HCT116 (cell line): Measurements from ENCODE around the gene RFTN1. TPM values are rescaled to one million over a fixed set of nuclear protein-coding genes. Genes with fewer than 3 reads are reported as not detected.

Experiments
- ATAC-seq: fragments of 200-7000 bp; cut with Tn5 transposase; 2 replicates; pipeline ENCODE4 v1.9.1; 2020; ENCODE audit warnings: mild to moderate bottlenecking, moderate library complexity
- BruUV-seq: library from RNA; stranded (reverse); fragments of 400-500 nt; replicated peaks from 2 replicates; lab custom pipeline; 2021; lab: Mats Ljungman, UMichigan
- CTCF ChIA-PET: fragments of 300-600 bp; sonication (Branson Sonifier 250); formaldehyde crosslinking; loops from one replicate; lab custom pipeline; 2021; ENCODE audit warnings: antibody characterized with exemption; lab: Charles Lee
- POLR2A ChIA-PET: fragments of 300-600, 350-600 bp; sonication (Branson Sonifier 250); formaldehyde crosslinking; loops from one replicate; lab custom pipeline; 2021; ENCODE audit warnings: antibody characterized with exemption; lab: Charles Lee
- RAD21 ChIA-PET, 2 experiments: fragments of 300-600 bp; sonication (Branson Sonifier 250); formaldehyde crosslinking; loops; one replicate each; lab custom pipeline; 2023; ENCODE audit warnings: low total read pairs in 2 of 2; ENCODE audit not compliant: uncharacterized antibody in 2 of 2, unreplicated experiment in 2 of 2, low non-redundant PET in 1 of 2; lab: Charles Lee
- DNase-seq: peaks from one replicate; pipeline ENCODE4 v3.0.0-alpha.2; 2010; ENCODE audit warnings: low read depth, low spot score
- H2AFZ ChIP-seq: fragments of 200-600 bp; shearing (Covaris generic), sonication (generic); 2 replicates; pipeline ENCODE4 v1.6.1; 2017; ENCODE audit warnings: low read depth, mixed run types, mixed read lengths, antibody characterized with exemption, low read length; ENCODE audit not compliant: poor library complexity, severe bottlenecking
- H3K27ac ChIP-seq: 2 replicates; pipeline ENCODE4 v1.5.1; 2012; ENCODE audit warnings: low read depth, low read length
- H3K27me3 ChIP-seq: fragments of 200-600 bp; sonication (generic); 2 replicates; pipeline ENCODE4 v1.6.1; 2016; ENCODE audit warnings: mixed run types, low read length, mixed read lengths; ENCODE audit not compliant: insufficient read depth
- H3K36me3 ChIP-seq, 2 experiments: fragments of 200-500 bp in 1 of 2; fragments of 200-600 bp in 1 of 2; sonication (Bioruptor generic) in 1 of 2; sonication (generic) in 1 of 2; 2 replicates each; pipeline versions ENCODE4 v1.5.1 to v1.6.1; 2014 to 2016; ENCODE audit warnings: low read length in 2 of 2, inconsistent platforms in 1 of 2, mixed read lengths in 1 of 2, mixed run types in 1 of 2; ENCODE audit not compliant: insufficient read depth in 2 of 2, control insufficient read depth in 1 of 2
- H3K4me1 ChIP-seq, 2 experiments: fragments of 200-600 bp in 1 of 2; sonication (generic) in 1 of 2; 2 replicates each; pipeline versions ENCODE4 v1.5.1 to v1.6.1; 2012 to 2017; ENCODE audit warnings: low read length in 2 of 2, inconsistent platforms in 1 of 2, mild to moderate bottlenecking in 1 of 2, mixed read lengths in 1 of 2, mixed run types in 1 of 2, moderate library complexity in 1 of 2; ENCODE audit not compliant: insufficient read depth in 2 of 2, control insufficient read depth in 1 of 2
- H3K4me2 ChIP-seq: fragments of 200-600 bp; sonication (generic); 2 replicates; pipeline ENCODE4 v1.6.1; 2017; ENCODE audit warnings: mixed run types, low read length, mixed read lengths
- H3K4me3 ChIP-seq, 2 experiments: fragments of 200-600 bp in 1 of 2; sonication (generic) in 1 of 2; replicated peaks in 1 of 2; 2 replicates each; pipeline ENCODE4 v1.5.1; 2011 to 2016; ENCODE audit warnings: low read length in 2 of 2, control low read depth in 1 of 2, low read depth in 1 of 2, mild to moderate bottlenecking in 1 of 2, mixed read lengths in 1 of 2, mixed run types in 1 of 2
- H3K79me2 ChIP-seq: fragments of 200-600 bp; sonication (generic); 2 replicates; pipeline ENCODE4 v1.6.1; 2017; ENCODE audit warnings: mild to moderate bottlenecking, mixed run types, low read length, moderate library complexity, mixed read lengths; ENCODE audit not compliant: insufficient read depth
- H3K9ac ChIP-seq: fragments of 200-600 bp; sonication (generic); 2 replicates; pipeline ENCODE4 v1.6.1; 2016; ENCODE audit warnings: low read length, mixed read lengths
- H3K9me2 ChIP-seq: fragments of 200-600 bp; sonication (generic), shearing (Covaris generic); 2 replicates; pipeline ENCODE4 v1.6.1; 2017; ENCODE audit warnings: mixed run types, mild to moderate bottlenecking, moderate library complexity; ENCODE audit not compliant: insufficient read depth
- H3K9me3 ChIP-seq, 2 experiments: fragments of 200-500 bp in 1 of 2; fragments of 200-600 bp in 1 of 2; sonication (Bioruptor generic) in 1 of 2; sonication (generic) in 1 of 2; 2 replicates each; pipeline ENCODE4 v1.6.1; 2014 to 2017; ENCODE audit warnings: low read length in 2 of 2, mixed read lengths in 2 of 2, inconsistent platforms in 1 of 2, low read depth in 1 of 2, mild to moderate bottlenecking in 1 of 2, mixed run types in 1 of 2, moderate library complexity in 1 of 2; ENCODE audit not compliant: control insufficient read depth in 1 of 2, insufficient read depth in 1 of 2
- H4K20me1 ChIP-seq: fragments of 200-600 bp; sonication (generic), shearing (Covaris generic); 2 replicates; pipeline ENCODE4 v1.6.1; 2017; ENCODE audit warnings: mixed run types, mild to moderate bottlenecking, moderate library complexity; ENCODE audit not compliant: insufficient read depth
- ATF3 ChIP-seq: IDR thresholded peaks from 2 replicates; pipeline ENCODE4 v1.6.1; 2012
- CBX3 ChIP-seq: IDR thresholded peaks from 2 replicates; pipeline ENCODE4 v1.6.1; 2012; ENCODE audit warnings: low read depth
- CTCF ChIP-seq, 3 experiments: fragments of 200-600 bp in 1 of 3; sonication (generic) in 1 of 3; IDR thresholded peaks in 2 of 3; conservative IDR thresholded peaks in 1 of 3; 2 replicates each; pipeline ENCODE4 v1.5.1; 2012 to 2017; ENCODE audit warnings: low read depth in 2 of 3, low read length in 2 of 3, antibody characterized with exemption in 1 of 3, borderline replicate concordance in 1 of 3, control low read depth in 1 of 3, mild to moderate bottlenecking in 1 of 3, mixed read lengths in 1 of 3, mixed run types in 1 of 3, moderate library complexity in 1 of 3; ENCODE audit not compliant: insufficient read depth in 1 of 3
- ELF1 ChIP-seq: IDR thresholded peaks from 2 replicates; pipeline ENCODE4 v1.6.1; 2012; ENCODE audit warnings: low read depth, borderline replicate concordance
- EZH2phosphoT487 ChIP-seq: fragments of 200-600 bp; IDR thresholded peaks from 2 replicates; pipeline ENCODE4 v1.6.1; 2018; ENCODE audit warnings: antibody characterized with exemption, borderline replicate concordance
- JUND ChIP-seq: IDR thresholded peaks from 2 replicates; pipeline ENCODE4 v1.6.1; 2012
- POLR2A ChIP-seq: IDR thresholded peaks from 2 replicates; pipeline ENCODE4 v1.7.0; 2011; ENCODE audit warnings: borderline replicate concordance; ENCODE audit not compliant: insufficient read depth, insufficient read length; ENCODE audit errors: extremely low read depth
- RAD21 ChIP-seq: IDR thresholded peaks from 2 replicates; pipeline ENCODE4 v1.6.1; 2012; ENCODE audit warnings: low read depth, mild to moderate bottlenecking
- SP1 ChIP-seq: IDR thresholded peaks from 2 replicates; pipeline ENCODE4 v1.6.1; 2012; ENCODE audit warnings: low read depth
- ZBTB33 ChIP-seq: IDR thresholded peaks from 2 replicates; pipeline ENCODE4 v1.6.1; 2011; ENCODE audit warnings: mild to moderate bottlenecking, low read length, moderate library complexity; ENCODE audit not compliant: insufficient replicate concordance; ENCODE audit errors: extremely low read depth
- intact Hi-C: fragments of 100-400 bp; cut with micrococcal nuclease; formaldehyde crosslinking; loops from 2 replicates; pipeline ENCODE4 v1.10.0; 2022
- total RNA-seq: library from RNA; stranded (reverse); gene quantifications from one replicate; pipeline ENCODE4 v1.2.1, GENCODE V29; 2021; ENCODE audit not compliant: unreplicated experiment

Gene RFTN1
- total RNA-seq, 1 experiment from 2014 or later = 3.9 TPM

- no peaks in the 10 kb centered on the region for H3K9me2 ChIP-seq
- H3K27ac ChIP-seq = no peak overlapping the region
- H3K36me3 ChIP-seq = no peaks in the 10 kb centered on the region
- no TSS peak for BruUV-seq
- TF ChIP-seq ELF1 = no peak
- H3K9ac ChIP-seq = no peak overlapping the region
- RAD21 ChIA-PET = no interaction called here
- DNase-seq = no peak
- H3K4me2 ChIP-seq = no peak overlapping the region
- H3K27me3 ChIP-seq = no peaks in the 10 kb centered on the region
- no peaks in the 10 kb centered on the region for H4K20me1 ChIP-seq
- intact Hi-C loops = no loop called here
- CTCF ChIA-PET = no interaction called here
- no peak overlapping the region for H2AFZ ChIP-seq
- H3K4me1 ChIP-seq = no peaks in the 10 kb centered on the region
- H3K4me3 ChIP-seq = no peak overlapping the region
- no peaks in the 10 kb centered on the region for H3K79me2 ChIP-seq
- POLR2A ChIA-PET = no interaction called here
- ATAC-seq = no peak
- no peaks in the 10 kb centered on the region for H3K9me3 ChIP-seq
These were observed 36.4 kb downstream of the RFTN1 start for GRCh38 chr3:16477056-16477455.

- Histone ChIP-seq H3K9me3 (no peaks in the 10 kb centered on the region), H3K36me3 (no peaks in the 10 kb centered on the region), H3K27ac (no peak overlapping the region), H3K9ac (no peak overlapping the region), H3K79me2 (no peaks in the 10 kb centered on the region), H3K4me2 (no peak overlapping the region), H4K20me1 (no peaks in the 10 kb centered on the region), H2AFZ (no peak overlapping the region), H3K9me2 (no peaks in the 10 kb centered on the region), H3K27me3 (no peaks in the 10 kb centered on the region), H3K4me1 (no peaks in the 10 kb centered on the region), H3K4me3 (no peak overlapping the region)
- ATAC-seq = no peak
- ChIA-PET POLR2A (no interaction called here), RAD21 (no interaction called here), CTCF (no interaction called here)
- BruUV-seq = no TSS peak
- intact Hi-C loops = no loop called here
- TF ChIP-seq EZH2phosphoT487 (no peak), ZBTB33 (no peak), JUND (no peak), CTCF (IDR thresholded peaks at IDR 0.05 in 2 of 3, conservative IDR thresholded peaks at IDR 0.05 in 1 of 3; ENCODE audit: borderline replicate concordance in 1 of 3, insufficient read depth in 1 of 3, low read depth in 2 of 3, low read length in 2 of 3) (no peak), RAD21 (no peak), ATF3 (no peak), SP1 (no peak), POLR2A (no peak), CBX3 (no peak)
- DNase-seq = no peak
These were observed 36.9 kb downstream of the RFTN1 start for GRCh38 chr3:16476636-16477035.
